T47D (cell line): Measurements from ENCODE around the gene ZNF416.
A peak's percentile ranks its signal among the peaks of the same experiment; 100 is the strongest.

Experiments used
- DNase-seq, 2 experiments: peaks; one replicate each; pipeline versions ENCODE4 v3.0.0 to v3.0.0-alpha.2; 2011 to 2012; ENCODE audit warnings: low read depth in 1 of 2, low spot score in 1 of 2
- JUND ChIP-seq: IDR thresholded peaks from 2 replicates; pipeline ENCODE4 v1.6.1; 2012; ENCODE audit warnings: low read depth
- in situ Hi-C: cut with HindIII; loops from 2 replicates; pipeline ENCODE4 v1.10.0; 2016; ENCODE audit warnings: low sequenced_read_pairs, low pct_unique_long_range_greater_than_20kb

The ZNF416 gene

DNA sequence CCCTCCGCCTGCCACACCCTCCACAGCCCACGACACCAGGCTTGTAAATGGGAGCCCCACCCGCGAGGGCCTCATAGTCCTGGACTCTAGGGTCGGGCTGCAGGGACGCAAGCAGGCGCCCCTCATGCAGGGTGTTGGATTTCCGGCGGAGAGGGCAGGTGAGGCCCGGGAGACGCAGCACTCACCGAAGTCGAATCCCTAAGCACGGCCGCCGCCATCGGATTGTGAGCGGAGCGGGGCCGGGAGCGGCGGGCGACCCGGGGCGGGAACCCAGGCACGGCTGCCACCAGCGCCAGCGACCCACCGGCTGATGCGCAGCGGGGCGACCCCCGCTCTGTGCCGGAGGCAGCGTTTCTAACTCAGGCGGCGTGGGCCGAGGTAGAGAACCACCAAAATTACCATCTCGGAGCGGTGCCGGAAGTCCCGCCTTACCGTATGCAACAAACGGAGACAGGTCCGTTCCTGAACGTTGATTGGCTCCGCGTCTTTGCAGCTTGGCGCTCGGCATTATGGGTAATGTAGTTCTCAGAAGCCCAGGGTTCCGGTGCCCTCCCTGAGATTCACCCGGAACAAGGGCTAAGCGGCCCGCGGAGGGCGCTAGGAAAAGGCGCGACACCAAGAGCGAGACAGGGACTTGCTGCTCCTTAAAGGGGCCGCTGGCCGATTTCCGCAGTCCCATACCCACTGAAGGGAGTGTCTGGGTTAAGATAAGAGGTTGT is at the start of gene ZNF416:
Gene ZNF416 (minus strand): TSS at position 425 of the 719 bp plus-strand sequence. CDS start 207 bp downstream, at position 218.
- DNase-seq = peak; percentile 95 to 98
- in situ Hi-C loops = no loop called here
- no peak for TF ChIP-seq JUND

DNA sequence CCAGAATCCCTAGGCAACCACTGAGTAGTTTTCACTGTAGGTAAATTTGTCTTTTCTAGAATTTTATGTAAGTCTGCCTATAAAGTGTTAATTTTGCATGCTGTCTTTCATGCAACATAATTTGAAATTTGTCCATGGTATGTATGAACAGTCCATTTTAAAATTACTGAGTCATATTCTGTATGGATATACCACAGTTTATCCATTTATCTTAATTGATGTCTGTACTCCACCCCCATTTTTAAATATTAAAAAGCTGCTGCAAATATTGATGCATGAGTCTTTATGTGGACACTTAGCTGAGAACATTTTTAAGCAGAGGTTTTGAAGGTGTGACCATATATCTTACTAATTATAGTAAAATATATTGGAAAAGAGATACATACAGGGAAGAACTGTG is 44.4 kb upstream of the ZNF416 start:
- DNase-seq = no peak
- in situ Hi-C loops = no loop called here
- no peak for TF ChIP-seq JUND

- TF ChIP-seq JUND = no peak
- peak in 1 of 2 experiments; percentile 9 for DNase-seq
- in situ Hi-C loops = no loop called here
Measured at GRCh38 chr19:57620673-57621348, 42.1 kb upstream of the ZNF416 start.

GRCh38 chr19:57615346-57615745 is 36.6 kb upstream of the ZNF416 start:
- no peak for TF ChIP-seq JUND
- in situ Hi-C loops = no loop called here
- DNase-seq = no peak

GRCh38 chr19:57613941-57614743 is 35.4 kb upstream of the ZNF416 start, which contains the start of gene ZNF134:
Gene ZNF134 (plus strand): TSS chr19:57614242. CDS start chr19:57619469, 5,227 bp downstream.
- in situ Hi-C loops = no loop called here
- DNase-seq = peak; percentile 82 to 90
- no peak for TF ChIP-seq JUND

DNA sequence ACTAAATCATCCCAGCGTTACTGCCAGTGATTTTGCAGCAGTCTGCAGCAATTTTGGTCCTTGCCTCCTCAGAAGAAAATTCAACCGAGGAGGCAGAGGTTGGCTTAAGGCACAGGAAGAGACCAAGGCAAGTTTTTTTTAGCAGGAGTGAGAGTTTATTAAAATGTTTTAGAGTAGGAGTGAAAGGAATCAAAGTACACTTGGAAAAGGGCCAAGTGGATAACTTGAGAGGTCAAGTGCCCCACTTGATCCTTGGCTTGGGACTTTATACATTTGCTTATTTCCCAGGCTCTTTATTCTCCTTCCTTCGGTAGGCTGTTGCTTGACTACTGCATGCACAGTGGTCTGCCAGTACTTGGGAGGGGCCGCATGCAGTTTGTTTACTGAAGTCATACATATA is 32.4 kb upstream of the ZNF416 start:
- in situ Hi-C loops = no loop called here
- TF ChIP-seq JUND = no peak
- DNase-seq = no peak

DNA sequence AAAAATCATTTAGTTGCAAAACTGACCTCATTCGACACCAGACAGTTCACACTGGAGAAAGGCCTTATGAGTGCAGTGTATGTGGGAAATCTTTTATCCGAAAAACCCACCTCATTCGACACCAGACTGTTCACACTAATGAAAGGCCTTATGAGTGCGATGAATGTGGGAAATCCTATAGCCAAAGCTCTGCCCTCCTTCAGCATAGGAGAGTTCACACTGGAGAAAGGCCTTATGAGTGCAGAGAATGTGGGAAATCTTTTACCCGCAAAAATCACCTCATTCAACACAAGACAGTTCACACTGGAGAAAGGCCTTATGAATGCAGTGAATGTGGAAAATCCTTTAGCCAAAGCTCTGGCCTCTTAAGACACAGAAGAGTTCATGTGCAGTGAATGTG is 28.2 kb upstream of the ZNF416 start:
- TF ChIP-seq JUND = no peak
- in situ Hi-C loops = no loop called here
- no peak for DNase-seq

DNA sequence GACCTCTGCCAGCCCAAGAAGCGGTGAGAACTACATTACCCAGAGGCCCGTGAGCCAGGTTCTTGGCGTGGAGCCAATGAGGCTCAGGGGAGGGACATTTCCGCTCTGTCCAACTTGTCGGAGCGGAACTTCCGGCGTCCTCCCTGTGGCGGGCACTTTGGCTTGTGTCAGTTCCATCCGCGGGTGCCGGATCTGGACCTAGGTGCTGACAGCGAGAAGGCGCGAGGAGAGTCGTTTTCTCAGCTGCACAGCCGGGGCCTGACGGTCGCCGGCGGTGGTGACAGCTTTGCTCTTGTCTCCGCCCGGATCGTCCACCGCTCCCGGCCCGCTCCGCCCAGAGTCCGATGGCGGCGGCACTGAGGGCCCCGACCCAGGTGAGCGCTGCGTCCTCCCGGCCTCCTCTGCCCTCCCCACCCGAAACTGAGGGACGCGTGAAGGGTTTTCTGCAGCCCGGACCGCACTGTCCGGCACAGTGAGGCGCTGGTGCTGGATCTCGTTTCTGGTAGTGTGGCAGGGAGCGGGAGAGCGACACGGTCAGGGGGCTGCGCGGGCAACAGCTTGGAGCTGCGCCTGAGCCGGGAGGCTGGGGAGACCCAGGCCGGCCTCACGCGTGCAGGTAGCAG is 21.2 kb upstream of the ZNF416 start, which contains the start of gene ZNF530:
Gene ZNF530 (plus strand): TSS at position 125 of the 623 bp plus-strand sequence. CDS start 4,461 bp downstream, outside the sequence.
- DNase-seq = peak; percentile 77 to 94
- in situ Hi-C loops = no loop called here
- no peak for TF ChIP-seq JUND

DNA sequence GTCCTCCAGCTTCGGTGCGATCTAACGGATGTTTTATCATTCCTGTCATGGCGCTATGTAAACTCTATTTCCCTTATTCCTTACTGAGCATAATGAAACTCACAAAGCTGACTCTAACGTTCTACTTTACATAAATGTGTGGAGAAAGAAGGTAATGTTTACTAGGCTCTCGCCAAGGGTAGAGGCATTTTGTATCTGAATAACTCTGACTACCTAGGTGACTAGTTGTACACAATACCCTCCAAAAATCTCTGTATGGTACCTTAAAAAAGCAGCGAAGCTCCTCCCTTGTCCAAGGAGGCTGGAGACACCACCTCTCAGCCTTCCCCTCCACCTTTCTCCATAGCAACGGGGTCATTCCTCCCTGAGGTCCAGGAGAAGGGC is 20.7 kb upstream of the ZNF416 start:
- no peak for DNase-seq
- in situ Hi-C loops = no loop called here
- no peak for TF ChIP-seq JUND

GRCh38 chr19:57587529-57587928 is 8.8 kb upstream of the ZNF416 start:
- TF ChIP-seq JUND = no peak
- in situ Hi-C loops = no loop called here
- DNase-seq = no peak

- no peak for DNase-seq
- in situ Hi-C loops = no loop called here
- TF ChIP-seq JUND = no peak
Measured at GRCh38 chr19:57583521-57584416, 5.1 kb upstream of the ZNF416 start, which contains the start of gene ZIK1. Gene ZIK1 (plus strand): TSS chr19:57584145. CDS start chr19:57584357, 212 bp downstream.
